IMR-90 (cell line): ENCODE results near the gene ELANE. TPM values are rescaled to one million over a fixed set of nuclear protein-coding genes. Genes with fewer than 3 reads are reported as not detected.

Experiments
- ATAC-seq: fragments of 200-7000 bp; cut with Tn5 transposase; 2 replicates; pipeline ENCODE4 v1.9.1; 2020; ENCODE audit warnings: low read depth, mild to moderate bottlenecking, moderate library complexity
- BruUV-seq: library from RNA; stranded (reverse); fragments of 400-500 nt; replicated peaks from 2 replicates; lab custom pipeline; 2021; lab: Mats Ljungman, UMichigan
- CTCF ChIA-PET: fragments of 300-600 bp; formaldehyde crosslinking; extraction: SDS; loops from one replicate; lab custom pipeline; 2021; ENCODE audit warnings: antibody characterized with exemption; lab: Yijun Ruan, JAX
- POLR2A ChIA-PET: fragments of 300-600 bp; sonication (Branson Sonifier 250); formaldehyde crosslinking; loops from one replicate; lab custom pipeline; 2022; ENCODE audit warnings: antibody characterized with exemption; ENCODE audit not compliant: unreplicated experiment; lab: Charles Lee
- DNase-seq: peaks from one replicate; pipeline ENCODE4 v3.0.0; 2013
- H2AFZ ChIP-seq: replicated peaks from 2 replicates; pipeline ENCODE3; 2013; ENCODE audit warnings: low read length, mild to moderate bottlenecking; ENCODE audit not compliant: poor library complexity
- H2AK5ac ChIP-seq: 2 replicates; pipeline ENCODE4 v1.6.1; 2013; ENCODE audit warnings: low read depth, low read length, inconsistent platforms
- H2AK9ac ChIP-seq: replicated peaks from 2 replicates; pipeline ENCODE3; 2013; ENCODE audit warnings: mild to moderate bottlenecking, low read depth, low read length, moderate library complexity; ENCODE audit not compliant: poor library complexity
- H2BK120ac ChIP-seq: 2 replicates; pipeline ENCODE4 v1.6.1; 2013; ENCODE audit warnings: low read depth, low read length, inconsistent platforms
- H2BK15ac ChIP-seq: 3 replicates; pipeline ENCODE4 v1.6.1; 2013; ENCODE audit warnings: low read depth, low read length, inconsistent platforms
- H2BK20ac ChIP-seq: 2 replicates; pipeline ENCODE4 v1.6.1; 2013; ENCODE audit warnings: low read depth, mild to moderate bottlenecking, inconsistent platforms, low read length, moderate library complexity
- H2BK5ac ChIP-seq: 2 replicates; pipeline ENCODE4 v1.6.1; 2013; ENCODE audit warnings: mild to moderate bottlenecking, low read depth, low read length, inconsistent platforms; ENCODE audit not compliant: poor library complexity, severe bottlenecking
- H3K14ac ChIP-seq: replicated peaks from 2 replicates; pipeline ENCODE4 v1.6.1; 2013; ENCODE audit warnings: low read depth, low read length, inconsistent platforms
- H3K18ac ChIP-seq: 2 replicates; pipeline ENCODE4 v1.6.1; 2013; ENCODE audit warnings: low read depth, low read length, control low read depth
- H3K23ac ChIP-seq: 2 replicates; pipeline ENCODE4 v1.6.1; 2013; ENCODE audit warnings: low read depth, low read length, inconsistent platforms
- H3K27ac ChIP-seq: 2 replicates; pipeline ENCODE4 v1.5.1; 2013; ENCODE audit warnings: mild to moderate bottlenecking, control low read depth, low read length; ENCODE audit not compliant: insufficient read depth
- H3K27me3 ChIP-seq: 2 replicates; pipeline ENCODE4 v1.6.1; 2013; ENCODE audit warnings: low read length; ENCODE audit not compliant: control insufficient read depth, insufficient read depth
- H3K36me3 ChIP-seq: 2 replicates; pipeline ENCODE4 v1.6.1; 2013; ENCODE audit warnings: low read length, mixed read lengths; ENCODE audit not compliant: control insufficient read depth, insufficient read depth
- H3K4ac ChIP-seq: 2 replicates; pipeline ENCODE4 v1.6.1; 2013; ENCODE audit warnings: low read depth, low read length, inconsistent platforms
- H3K4me1 ChIP-seq: 2 replicates; pipeline ENCODE4 v1.6.1; 2013; ENCODE audit warnings: low read length, mixed read lengths; ENCODE audit not compliant: control insufficient read depth, insufficient read depth
- H3K4me2 ChIP-seq: 2 replicates; pipeline ENCODE4 v1.6.1; 2013; ENCODE audit warnings: low read depth, mild to moderate bottlenecking, control low read depth, low read length, moderate library complexity
- H3K4me3 ChIP-seq: 2 replicates; pipeline ENCODE4 v1.5.1; 2013; ENCODE audit warnings: low read depth, mild to moderate bottlenecking, control low read depth, low read length, moderate library complexity; ENCODE audit not compliant: insufficient read depth
- H3K56ac ChIP-seq: 2 replicates; pipeline ENCODE4 v1.6.1; 2013; ENCODE audit warnings: low read length, inconsistent platforms; ENCODE audit not compliant: insufficient read depth; ENCODE audit errors: extremely low read depth
- H3K79me1 ChIP-seq, 2 experiments: 2 replicates each; pipeline ENCODE4 v1.6.1; 2013; ENCODE audit warnings: low read length in 2 of 2, inconsistent platforms in 1 of 2, low read depth in 1 of 2
- H3K9ac ChIP-seq: 2 replicates; pipeline ENCODE4 v1.6.1; 2013; ENCODE audit warnings: low read depth, low read length, control low read depth
- H3K9me1 ChIP-seq: 2 replicates; pipeline ENCODE4 v1.6.1; 2013; ENCODE audit warnings: low read length, inconsistent platforms; ENCODE audit not compliant: insufficient read depth
- H3K9me3 ChIP-seq: 2 replicates; pipeline ENCODE4 v1.6.1; 2013; ENCODE audit warnings: low read length; ENCODE audit not compliant: control insufficient read depth, insufficient read depth
- H4K20me1 ChIP-seq: 2 replicates; pipeline ENCODE4 v1.6.1; 2013; ENCODE audit warnings: low read length, inconsistent platforms; ENCODE audit not compliant: insufficient read depth
- H4K5ac ChIP-seq: 2 replicates; pipeline ENCODE4 v1.6.1; 2013; ENCODE audit warnings: mild to moderate bottlenecking, low read depth, low read length, control low read depth
- H4K8ac ChIP-seq, 2 experiments: 2 replicates each; pipeline ENCODE4 v1.6.1; 2013; ENCODE audit warnings: low read depth in 2 of 2, low read length in 2 of 2, control low read depth in 1 of 2, inconsistent platforms in 1 of 2
- H4K91ac ChIP-seq: 2 replicates; pipeline ENCODE4 v1.6.1; 2013; ENCODE audit warnings: low read depth, low read length, inconsistent platforms; ENCODE audit not compliant: insufficient read depth
- BHLHE40 ChIP-seq: fragments of 150-350 bp; IDR thresholded peaks from 2 replicates; pipeline ENCODE4 v1.6.1; 2016; ENCODE audit warnings: mild to moderate bottlenecking, low read depth, low read length
- CEBPB ChIP-seq: IDR thresholded peaks from 2 replicates; pipeline ENCODE4 v1.6.1; 2012; ENCODE audit warnings: low read depth, low read length, improper control_type of control experiment
- CHD1 ChIP-seq: IDR thresholded peaks from 2 replicates; pipeline ENCODE4 v1.6.1; 2012; ENCODE audit warnings: low read depth, low read length, improper control_type of control experiment
- FOS ChIP-seq: fragments of 150-350 bp; IDR thresholded peaks from 2 replicates; pipeline ENCODE4 v1.6.1; 2016; ENCODE audit warnings: low read depth, low read length
- MAFK ChIP-seq: IDR thresholded peaks from 2 replicates; pipeline ENCODE4 v1.6.1; 2012; ENCODE audit warnings: low read depth, low read length, improper control_type of control experiment
- MAZ ChIP-seq: IDR thresholded peaks from 2 replicates; pipeline ENCODE4 v1.6.1; 2012; ENCODE audit warnings: low read depth, mild to moderate bottlenecking, low read length, improper control_type of control experiment, moderate library complexity, borderline replicate concordance
- MXI1 ChIP-seq: IDR thresholded peaks from 2 replicates; pipeline ENCODE4 v1.6.1; 2012; ENCODE audit warnings: low read depth, mild to moderate bottlenecking, low read length, moderate library complexity, borderline replicate concordance
- NFE2L2 ChIP-seq: fragments of 150-350 bp; IDR thresholded peaks from 2 replicates; pipeline ENCODE4 v1.6.1; 2016; ENCODE audit warnings: low read depth, mild to moderate bottlenecking, low read length
- POLR2A ChIP-seq: IDR thresholded peaks from 2 replicates; pipeline ENCODE4 v1.6.1; 2012; ENCODE audit warnings: mild to moderate bottlenecking, low read depth, low read length
- RAD21 ChIP-seq: IDR thresholded peaks from 2 replicates; pipeline ENCODE4 v1.6.1; 2012; ENCODE audit warnings: low read length, improper control_type of control experiment
- RCOR1 ChIP-seq: IDR thresholded peaks from 2 replicates; pipeline ENCODE4 v1.6.1; 2012; ENCODE audit warnings: mild to moderate bottlenecking, low read length, improper control_type of control experiment; ENCODE audit not compliant: insufficient replicate concordance
- RFX5 ChIP-seq: IDR thresholded peaks from 2 replicates; pipeline ENCODE4 v1.8.0; 2012; ENCODE audit warnings: low read depth, mild to moderate bottlenecking, low read length, moderate library complexity
- SMC3 ChIP-seq: fragments of 150-350 bp; IDR thresholded peaks from 2 replicates; pipeline ENCODE4 v1.6.1; 2016; ENCODE audit warnings: low read depth, mild to moderate bottlenecking, antibody characterized with exemption, low read length, moderate library complexity
- WGBS, 2 experiments: methylation state at CpG; one replicate each; pipeline versions ENCODE4 v1.1.5 to v1.1.7; 2013; ENCODE audit warnings: missing lambda C conversion rate in 2 of 2; ENCODE audit not compliant: insufficient read length in 1 of 2; ENCODE audit errors: extremely low coverage in 2 of 2; 5-methylcytosine and 5-hydroxymethylcytosine counted together
- dilution Hi-C: fragments of 300-500 bp; cut with HindIII; formaldehyde crosslinking; loops from one replicate; pipeline ENCODE4 v1.14.3; 2018; ENCODE audit warnings: low sequenced_read_pairs; ENCODE audit not compliant: unreplicated experiment
- in situ Hi-C: fragments of 300-500 bp; cut with MboI; formaldehyde crosslinking; loops from 3 replicates; pipeline ENCODE4 v1.14.3; 2019; ENCODE audit warnings: low sequenced_read_pairs, inconsistent platforms, mixed read lengths
- intact Hi-C: fragments of 100-400 bp; cut with micrococcal nuclease; formaldehyde crosslinking; loops from 2 replicates; pipeline ENCODE4 v1.10.0; 2022
- polyA plus RNA-seq, 3 experiments: library from polyadenylated mRNA; depleted of rRNA; stranded (reverse); fragments of >200 nt; gene quantifications; 2 replicates each; pipeline ENCODE4 v1.2.3, GENCODE V29; 2012; ENCODE audit warnings: low replicate concordance in 1 of 3
- total RNA-seq: library from RNA; depleted of rRNA; stranded (reverse); fragments of >200 nt; gene quantifications from 2 replicates; pipeline ENCODE4 v1.2.3, GENCODE V29; 2012
- TF ChIP-seq, protein P1 (sequence below): conservative IDR thresholded peaks from 2 replicates; pipeline ENCODE4 v1.5.1; 2012; ENCODE audit warnings: mild to moderate bottlenecking, low read depth, low read length, improper control_type of control experiment
- TF ChIP-seq, protein P2 (sequence below): fragments of 150-350 bp; IDR thresholded peaks from 2 replicates; pipeline ENCODE4 v1.6.1; 2017; ENCODE audit warnings: mild to moderate bottlenecking, antibody characterized with exemption, low read length, low read depth

ELANE gene
- total and polyA plus RNA-seq, 2 of the 4 experiments (the other 2 are of a cell fraction) = 0.27 TPM; not detected in 1

DNA sequence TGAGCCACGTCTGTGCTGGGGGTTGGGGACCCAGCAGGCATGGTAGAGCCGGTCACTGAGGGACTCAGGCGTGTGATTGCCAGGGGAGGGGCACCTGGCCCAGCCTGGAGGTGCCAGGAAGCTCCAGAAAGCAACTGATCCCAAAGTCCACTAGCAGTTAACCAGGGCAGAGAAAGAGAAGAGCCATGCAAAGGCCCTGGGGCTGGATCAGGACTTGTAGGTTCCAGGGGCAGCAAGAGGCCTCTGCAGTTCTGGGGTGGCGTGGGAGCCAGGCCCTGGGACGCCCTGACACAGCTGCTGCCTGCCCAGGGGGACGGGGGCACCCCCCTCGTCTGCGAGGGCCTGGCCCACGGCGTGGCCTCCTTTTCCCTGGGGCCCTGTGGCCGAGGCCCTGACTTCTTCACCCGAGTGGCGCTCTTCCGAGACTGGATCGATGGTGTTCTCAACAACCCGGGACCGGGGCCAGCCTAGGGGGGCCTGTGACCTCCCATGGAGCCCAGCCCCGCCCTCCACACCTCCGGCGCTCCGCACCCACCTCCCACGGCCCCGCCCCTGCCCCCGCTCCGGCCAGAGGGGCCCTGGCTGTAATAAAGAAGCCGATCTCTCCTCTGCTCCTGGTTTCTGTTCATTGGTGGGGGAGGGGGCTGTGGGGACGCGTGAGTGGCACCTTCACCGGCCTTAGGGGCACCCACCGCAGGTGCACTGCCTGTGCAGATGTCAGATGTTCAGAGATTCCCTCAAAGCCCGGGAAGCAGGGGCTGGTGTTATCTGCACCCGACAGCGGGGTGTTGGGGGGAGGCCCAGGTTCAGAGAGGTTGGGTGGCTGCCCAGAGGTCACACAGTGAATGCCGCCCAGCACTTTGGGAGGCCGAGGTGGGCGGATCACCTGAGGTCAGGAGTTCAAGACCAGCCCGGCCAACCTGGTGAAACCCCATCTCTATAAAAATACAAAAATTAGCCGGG lies 20.4 kb upstream of the ELANE start:
- Histone ChIP-seq H2AFZ (no peak overlapping the region), H4K8ac (no peak overlapping the region), H4K20me1 (no peaks in the 10 kb centered on the region), H4K91ac (no peak overlapping the region), H3K14ac (no peak overlapping the region), H3K23ac (no peak overlapping the region), H4K5ac (no peak overlapping the region), H3K56ac (no peak overlapping the region), H3K27me3 (peaks cover 2% of the 10 kb centered on the region; the same call in 1 of the 2 replicates), H3K79me1 (no peaks in the 10 kb centered on the region), H2BK120ac (no peak overlapping the region), H2AK5ac (no peak overlapping the region), H2BK20ac (no peak overlapping the region), H2AK9ac (no peak overlapping the region), H3K36me3 (no peaks in the 10 kb centered on the region), H3K4me2 (no peak overlapping the region), H3K18ac (no peak overlapping the region), H3K4ac (no peak overlapping the region), H2BK5ac (no peak overlapping the region), H3K27ac (no peak overlapping the region), H3K9me1 (no peaks in the 10 kb centered on the region), H3K4me3 (no peak overlapping the region), H3K4me1 (no peaks in the 10 kb centered on the region), H3K9ac (no peak overlapping the region), H2BK15ac (no peak overlapping the region), H3K9me3 (no peaks in the 10 kb centered on the region)
- POLR2A ChIA-PET = no interaction called here
- no peak for DNase-seq
- no TSS peak for BruUV-seq
- in situ Hi-C loops = no loop called here
- 67% methylated on average over 13 of the region's 38 CpGs; no CpG with 5 or more reads in 1 of the 2 experiments for WGBS, 2 experiments
- ATAC-seq = no peak
- CTCF ChIA-PET = no interaction called here
- dilution Hi-C loops = no loop called here
- intact Hi-C loops = no loop called here
- TF ChIP-seq RAD21 (no peak), RFX5 (no peak), FOS (no peak), SMC3 (no peak), RCOR1 (no peak), MXI1 (no peak), POLR2A (no peak), MAFK (no peak), NFE2L2 (no peak), BHLHE40 (no peak), MAZ (no peak), CHD1 (no peak), CEBPB (no peak)
- TF ChIP-seq, protein P1, sequence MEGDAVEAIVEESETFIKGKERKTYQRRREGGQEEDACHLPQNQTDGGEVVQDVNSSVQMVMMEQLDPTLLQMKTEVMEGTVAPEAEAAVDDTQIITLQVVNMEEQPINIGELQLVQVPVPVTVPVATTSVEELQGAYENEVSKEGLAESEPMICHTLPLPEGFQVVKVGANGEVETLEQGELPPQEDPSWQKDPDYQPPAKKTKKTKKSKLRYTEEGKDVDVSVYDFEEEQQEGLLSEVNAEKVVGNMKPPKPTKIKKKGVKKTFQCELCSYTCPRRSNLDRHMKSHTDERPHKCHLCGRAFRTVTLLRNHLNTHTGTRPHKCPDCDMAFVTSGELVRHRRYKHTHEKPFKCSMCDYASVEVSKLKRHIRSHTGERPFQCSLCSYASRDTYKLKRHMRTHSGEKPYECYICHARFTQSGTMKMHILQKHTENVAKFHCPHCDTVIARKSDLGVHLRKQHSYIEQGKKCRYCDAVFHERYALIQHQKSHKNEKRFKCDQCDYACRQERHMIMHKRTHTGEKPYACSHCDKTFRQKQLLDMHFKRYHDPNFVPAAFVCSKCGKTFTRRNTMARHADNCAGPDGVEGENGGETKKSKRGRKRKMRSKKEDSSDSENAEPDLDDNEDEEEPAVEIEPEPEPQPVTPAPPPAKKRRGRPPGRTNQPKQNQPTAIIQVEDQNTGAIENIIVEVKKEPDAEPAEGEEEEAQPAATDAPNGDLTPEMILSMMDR = no peak
- TF ChIP-seq, protein P2, sequence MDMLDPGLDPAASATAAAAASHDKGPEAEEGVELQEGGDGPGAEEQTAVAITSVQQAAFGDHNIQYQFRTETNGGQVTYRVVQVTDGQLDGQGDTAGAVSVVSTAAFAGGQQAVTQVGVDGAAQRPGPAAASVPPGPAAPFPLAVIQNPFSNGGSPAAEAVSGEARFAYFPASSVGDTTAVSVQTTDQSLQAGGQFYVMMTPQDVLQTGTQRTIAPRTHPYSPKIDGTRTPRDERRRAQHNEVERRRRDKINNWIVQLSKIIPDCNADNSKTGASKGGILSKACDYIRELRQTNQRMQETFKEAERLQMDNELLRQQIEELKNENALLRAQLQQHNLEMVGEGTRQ = no peak
